Measurements from ENCODE around the gene FHAD1. TPM values are rescaled to one million over a fixed set of nuclear protein-coding genes. Genes with fewer than 3 reads are reported as not detected.

FHAD1 gene
- polyA plus RNA-seq, 4 donors, result 0.22 to 0.58 (median 0.36) TPM

GRCh38 chr1:15439325-15439724 lies 192.3 kb downstream of the FHAD1 start:
- no peaks in the 10 kb centered on the region for H3K27me3 ChIP-seq (ENCODE audit: control insufficient read depth in 3 of 3, insufficient read depth in 3 of 3, low read length in 3 of 3)
- no peaks in the 10 kb centered on the region for H3K4me1 ChIP-seq (ENCODE audit: control insufficient read depth in 3 of 3, insufficient read depth in 2 of 3, low read depth in 1 of 3, low read length in 2 of 3)
- FAIRE-seq (no peak), DNase-seq (no peak)
- no peaks in the 10 kb centered on the region for H3K36me3 ChIP-seq (ENCODE audit: control insufficient read depth in 3 of 3, insufficient read depth in 2 of 3, low read depth in 1 of 3, low read length in 3 of 3)
- 85 to 98% (median 96%) methylated on average over 14 of the region's 14 CpGs for WGBS, 3 donors
- no peak overlapping the region for H3K4me3 ChIP-seq (ENCODE audit: low read depth in 1 of 3, low read length in 3 of 3)
- no peaks in the 10 kb centered on the region for H3K9me3 ChIP-seq (ENCODE audit: control insufficient read depth in 2 of 2, insufficient read depth in 1 of 2, low read depth in 1 of 2, low read length in 1 of 2)
- H3K27ac ChIP-seq (ENCODE audit: low read depth in 1 of 3, low read length in 2 of 3), result no peak overlapping the region

DNA sequence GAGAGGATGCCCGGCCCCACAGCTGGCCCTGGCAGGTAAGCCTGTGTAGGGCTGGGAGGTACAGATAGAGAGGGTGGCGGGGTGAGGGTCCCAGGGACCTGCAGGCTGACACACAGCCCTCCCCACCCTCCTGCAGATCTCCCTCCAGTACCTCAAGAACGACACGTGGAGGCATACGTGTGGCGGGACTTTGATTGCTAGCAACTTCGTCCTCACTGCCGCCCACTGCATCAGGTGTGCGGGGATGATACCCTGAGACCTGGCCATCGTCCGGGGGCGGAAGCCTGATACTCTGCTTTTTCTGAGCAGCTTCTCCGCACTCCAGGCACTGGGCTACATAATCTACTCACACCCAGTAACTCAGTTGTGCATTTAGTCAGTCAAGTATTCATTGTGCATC lies 193.3 kb downstream of the FHAD1 start:
- WGBS, 3 donors, result 83 to 95% (median 90%) methylated on average over 13 of the region's 13 CpGs

GRCh38 chr1:15441247-15441646 lies 194.2 kb downstream of the FHAD1 start:
- Histone ChIP-seq H3K9me3 (ENCODE audit: control insufficient read depth in 2 of 2, insufficient read depth in 1 of 2, low read depth in 1 of 2, low read length in 1 of 2) (no peaks in the 10 kb centered on the region), H3K27me3 (ENCODE audit: control insufficient read depth in 3 of 3, insufficient read depth in 3 of 3, low read length in 3 of 3) (no peaks in the 10 kb centered on the region), H3K4me3 (ENCODE audit: low read depth in 1 of 3, low read length in 3 of 3) (no peak overlapping the region), H3K36me3 (ENCODE audit: control insufficient read depth in 3 of 3, insufficient read depth in 2 of 3, low read depth in 1 of 3, low read length in 3 of 3) (no peaks in the 10 kb centered on the region), H3K4me1 (ENCODE audit: control insufficient read depth in 3 of 3, insufficient read depth in 2 of 3, low read depth in 1 of 3, low read length in 2 of 3) (no peaks in the 10 kb centered on the region), H3K27ac (ENCODE audit: low read depth in 1 of 3, low read length in 2 of 3) (no peak overlapping the region)
- no peak for DNase-seq
- FAIRE-seq, result no peak
- 86 to 93% (median 90%) methylated on average over 6 of the region's 6 CpGs for WGBS, 3 donors

More for the DNA sequence above, 193.3 kb downstream of the FHAD1 start:
- no peak overlapping the region for H3K4me3 ChIP-seq (ENCODE audit: low read depth in 1 of 3, low read length in 3 of 3)
- no peaks in the 10 kb centered on the region for H3K27me3 ChIP-seq (ENCODE audit: control insufficient read depth in 3 of 3, insufficient read depth in 3 of 3, low read length in 3 of 3)
- H3K4me1 ChIP-seq (ENCODE audit: control insufficient read depth in 3 of 3, insufficient read depth in 2 of 3, low read depth in 1 of 3, low read length in 2 of 3), result no peaks in the 10 kb centered on the region
- no peak overlapping the region for H3K27ac ChIP-seq (ENCODE audit: low read depth in 1 of 3, low read length in 2 of 3)
- H3K36me3 ChIP-seq (ENCODE audit: control insufficient read depth in 3 of 3, insufficient read depth in 2 of 3, low read depth in 1 of 3, low read length in 3 of 3), result no peaks in the 10 kb centered on the region
- FAIRE-seq, result no peak
- DNase-seq, result no peak
- no peaks in the 10 kb centered on the region for H3K9me3 ChIP-seq (ENCODE audit: control insufficient read depth in 2 of 2, insufficient read depth in 1 of 2, low read depth in 1 of 2, low read length in 1 of 2)

GRCh38 chr1:15442119-15442518 lies 195.1 kb downstream of the FHAD1 start:
- H3K27ac ChIP-seq (ENCODE audit: low read depth in 1 of 3, low read length in 2 of 3), result no peak overlapping the region
- no peak overlapping the region for H3K4me3 ChIP-seq (ENCODE audit: low read depth in 1 of 3, low read length in 3 of 3)
- FAIRE-seq, result no peak
- DNase-seq, result no peak
- no peaks in the 10 kb centered on the region for H3K27me3 ChIP-seq (ENCODE audit: control insufficient read depth in 3 of 3, insufficient read depth in 3 of 3, low read length in 3 of 3)
- no peaks in the 10 kb centered on the region for H3K9me3 ChIP-seq (ENCODE audit: control insufficient read depth in 2 of 2, insufficient read depth in 1 of 2, low read depth in 1 of 2, low read length in 1 of 2)
- H3K36me3 ChIP-seq (ENCODE audit: control insufficient read depth in 3 of 3, insufficient read depth in 2 of 3, low read depth in 1 of 3, low read length in 3 of 3), result no peaks in the 10 kb centered on the region
- 86 to 96% (median 92%) methylated on average over 8 of the region's 8 CpGs for WGBS, 3 donors
- no peaks in the 10 kb centered on the region for H3K4me1 ChIP-seq (ENCODE audit: control insufficient read depth in 3 of 3, insufficient read depth in 2 of 3, low read depth in 1 of 3, low read length in 2 of 3)

DNA sequence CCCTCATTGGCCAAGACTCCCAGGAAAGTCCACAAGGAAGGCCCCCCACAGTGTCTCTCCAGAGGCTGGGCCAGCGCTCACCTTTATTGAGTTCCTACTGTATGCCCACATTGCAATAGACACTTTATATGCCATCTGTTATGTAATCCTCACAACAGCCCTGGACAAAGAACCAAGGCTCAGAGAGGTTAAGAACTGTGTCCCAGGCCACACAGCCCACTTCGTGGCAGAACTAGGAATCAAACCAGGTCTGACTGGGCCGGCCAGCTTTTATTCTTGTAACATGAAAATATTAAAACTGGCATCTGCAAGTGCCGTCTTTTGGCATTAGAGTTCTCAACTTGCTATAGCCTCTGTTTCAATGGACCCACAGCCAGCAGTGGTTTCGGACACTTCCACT lies 195.7 kb downstream of the FHAD1 start:
- Histone ChIP-seq H3K27ac (ENCODE audit: low read depth in 1 of 3, low read length in 2 of 3) (no peak overlapping the region), H3K36me3 (ENCODE audit: control insufficient read depth in 3 of 3, insufficient read depth in 2 of 3, low read depth in 1 of 3, low read length in 3 of 3) (no peaks in the 10 kb centered on the region), H3K4me3 (ENCODE audit: low read depth in 1 of 3, low read length in 3 of 3) (no peak overlapping the region), H3K4me1 (ENCODE audit: control insufficient read depth in 3 of 3, insufficient read depth in 2 of 3, low read depth in 1 of 3, low read length in 2 of 3) (no peaks in the 10 kb centered on the region), H3K9me3 (ENCODE audit: control insufficient read depth in 2 of 2, insufficient read depth in 1 of 2, low read depth in 1 of 2, low read length in 1 of 2) (no peaks in the 10 kb centered on the region), H3K27me3 (ENCODE audit: control insufficient read depth in 3 of 3, insufficient read depth in 3 of 3, low read length in 3 of 3) (no peaks in the 10 kb centered on the region)
- no peak for FAIRE-seq
- no peak for DNase-seq
- WGBS, 3 donors, result 82 to 90% (median 82%) methylated on average over 5 of the region's 5 CpGs

- WGBS, 3 donors, result 63 to 88% (median 77%) methylated on average over 5 of the region's 5 CpGs
- Histone ChIP-seq H3K36me3 (ENCODE audit: control insufficient read depth in 3 of 3, insufficient read depth in 2 of 3, low read depth in 1 of 3, low read length in 3 of 3) (no peaks in the 10 kb centered on the region), H3K27ac (ENCODE audit: low read depth in 1 of 3, low read length in 2 of 3) (no peak overlapping the region), H3K4me1 (ENCODE audit: control insufficient read depth in 3 of 3, insufficient read depth in 2 of 3, low read depth in 1 of 3, low read length in 2 of 3) (no peaks in the 10 kb centered on the region), H3K9me3 (ENCODE audit: control insufficient read depth in 2 of 2, insufficient read depth in 1 of 2, low read depth in 1 of 2, low read length in 1 of 2) (no peaks in the 10 kb centered on the region), H3K4me3 (ENCODE audit: low read depth in 1 of 3, low read length in 3 of 3) (no peak overlapping the region), H3K27me3 (ENCODE audit: control insufficient read depth in 3 of 3, insufficient read depth in 3 of 3, low read length in 3 of 3) (no peaks in the 10 kb centered on the region)
- no peak for FAIRE-seq
- no peak for DNase-seq
These were observed 196.3 kb downstream of the FHAD1 start for GRCh38 chr1:15443281-15443680.

- Histone ChIP-seq H3K4me1 (ENCODE audit: control insufficient read depth in 3 of 3, insufficient read depth in 2 of 3, low read depth in 1 of 3, low read length in 2 of 3) (no peaks in the 10 kb centered on the region), H3K4me3 (ENCODE audit: low read depth in 1 of 3, low read length in 3 of 3) (no peak overlapping the region), H3K27ac (ENCODE audit: low read depth in 1 of 3, low read length in 2 of 3) (no peak overlapping the region), H3K27me3 (ENCODE audit: control insufficient read depth in 3 of 3, insufficient read depth in 3 of 3, low read length in 3 of 3) (no peaks in the 10 kb centered on the region), H3K9me3 (ENCODE audit: control insufficient read depth in 2 of 2, insufficient read depth in 1 of 2, low read depth in 1 of 2, low read length in 1 of 2) (no peaks in the 10 kb centered on the region), H3K36me3 (ENCODE audit: control insufficient read depth in 3 of 3, insufficient read depth in 2 of 3, low read depth in 1 of 3, low read length in 3 of 3) (no peaks in the 10 kb centered on the region)
- no peak for DNase-seq
- 78 to 82% (median 80%) methylated on average over 17 of the region's 17 CpGs for WGBS, 3 donors
- no peak for FAIRE-seq
These were observed 197.7 kb downstream of the FHAD1 start for GRCh38 chr1:15444468-15445389.

GRCh38 chr1:15445390-15446122 lies 198.5 kb downstream of the FHAD1 start:
- H3K4me1 ChIP-seq (ENCODE audit: control insufficient read depth in 3 of 3, insufficient read depth in 2 of 3, low read depth in 1 of 3, low read length in 2 of 3), result no peaks in the 10 kb centered on the region
- DNase-seq, result no peak
- H3K4me3 ChIP-seq (ENCODE audit: low read depth in 1 of 3, low read length in 3 of 3), result no peak overlapping the region
- 63 to 80% (median 75%) methylated on average over 6 to 14 of the region's 14 CpGs for WGBS, 3 donors
- H3K36me3 ChIP-seq (ENCODE audit: control insufficient read depth in 3 of 3, insufficient read depth in 2 of 3, low read depth in 1 of 3, low read length in 3 of 3), result no peaks in the 10 kb centered on the region
- no peak for FAIRE-seq
- peaks cover 0 to 3% of the 10 kb centered on the region in 2 donors for H3K9me3 ChIP-seq (ENCODE audit: control insufficient read depth in 2 of 2, insufficient read depth in 1 of 2, low read depth in 1 of 2, low read length in 1 of 2)
- no peak overlapping the region for H3K27ac ChIP-seq (ENCODE audit: low read depth in 1 of 3, low read length in 2 of 3)
- H3K27me3 ChIP-seq (ENCODE audit: control insufficient read depth in 3 of 3, insufficient read depth in 3 of 3, low read length in 3 of 3), result no peaks in the 10 kb centered on the region

Measured in small intestine (tissue), 7 donors.